ENCODE data around the gene SAG. TPM values are rescaled to one million over a fixed set of nuclear protein-coding genes. Genes with fewer than 3 reads are reported as not detected.

SAG gene
- total and polyA plus RNA-seq, 2 experiments from 2014 or later = not detected

- DNase-seq (ENCODE audit: low spot score) = no peak
- H3K27ac ChIP-seq (ENCODE audit: low read depth) = no peak overlapping the region
Measured at GRCh38 chr2:233380132-233380895, 72.7 kb downstream of the SAG start.

GRCh38 chr2:233380995-233381637 lies 73.5 kb downstream of the SAG start:
- H3K36me3 ChIP-seq (ENCODE audit: insufficient read depth) = no peaks in the 10 kb centered on the region
- Mint-ChIP-seq H3K27ac (0 out of 2 replicates have a peak overlapping the region, but pooled peaks have one; percentile 7), H3K36me3 (ENCODE audit: low read depth) (peaks cover 8% of the 10 kb centered on the region; the same call in 2 of the 3 replicates), H3K4me1 (peaks cover 31% of the 10 kb centered on the region), H3K27me3 (ENCODE audit: insufficient read depth, low read depth, poor library complexity) (peaks cover 6% of the 10 kb centered on the region), H3K4me3 (no peak overlapping the region), H3K9me3 (no peaks in the 10 kb centered on the region)
- TF ChIP-seq ZNF462 (CRISPR knock-in tag; IDR thresholded peaks at IDR 0.05) = no peak
- no peak for TF ChIP-seq REST (IDR thresholded peaks at IDR 0.05; ENCODE audit: unreplicated experiment)
- TF ChIP-seq CREB1 (CRISPR knock-in tag; IDR thresholded peaks at IDR 0.05; ENCODE audit: low read depth) = no peak
- ATAC-seq = no peak
- H3K27ac ChIP-seq (ENCODE audit: low read depth) = no peak overlapping the region
- peaks cover 54% of the 10 kb centered on the region for H3K79me2 ChIP-seq (replicated peaks; ENCODE audit: insufficient read depth)
- H3F3A ChIP-seq (replicated peaks; ENCODE audit: low read depth) = no peaks in the 10 kb centered on the region
- no peak overlapping the region for H3K4me3 ChIP-seq
- no peak for DNase-seq (ENCODE audit: low spot score)
- no peak overlapping the region for H3K4me2 ChIP-seq
- no peaks in the 10 kb centered on the region for H3K4me1 ChIP-seq (ENCODE audit: insufficient read depth)
- H4K20me1 ChIP-seq (replicated peaks; ENCODE audit: insufficient read depth) = peaks cover 13% of the 10 kb centered on the region
- H3K9me2 ChIP-seq (ENCODE audit: insufficient read depth) = no peaks in the 10 kb centered on the region
- H2AFZ ChIP-seq = no peak overlapping the region
- no peaks in the 10 kb centered on the region for H3K27me3 ChIP-seq (ENCODE audit: insufficient read depth)

More at GRCh38 chr2:233380132-233380895, 72.7 kb downstream of the SAG start:
- Mint-ChIP-seq H3K9me3 (no peaks in the 10 kb centered on the region), H3K27ac (peak overlapping the region; percentile 7; the same call in 1 of the 2 replicates), H3K4me1 (peaks cover 25% of the 10 kb centered on the region), H3K27me3 (ENCODE audit: insufficient read depth, low read depth, poor library complexity) (peaks cover 1% of the 10 kb centered on the region), H3K4me3 (no peak overlapping the region), H3K36me3 (ENCODE audit: low read depth) (peaks cover 8% of the 10 kb centered on the region; the same call in 2 of the 3 replicates)
- H3K9me2 ChIP-seq (ENCODE audit: insufficient read depth) = no peaks in the 10 kb centered on the region
- no peak for TF ChIP-seq EZH2phosphoT487 (IDR thresholded peaks at IDR 0.05; ENCODE audit: unreplicated experiment)
- H3K4me1 ChIP-seq (ENCODE audit: insufficient read depth) = no peaks in the 10 kb centered on the region; the same call in 1 of the 2 replicates
- no peaks in the 10 kb centered on the region for H3F3A ChIP-seq (replicated peaks; ENCODE audit: low read depth)
- no peaks in the 10 kb centered on the region for H3K36me3 ChIP-seq (ENCODE audit: insufficient read depth)
- H3K79me2 ChIP-seq (replicated peaks; ENCODE audit: insufficient read depth) = peaks cover 45% of the 10 kb centered on the region
- no peak overlapping the region for H3K4me2 ChIP-seq
- ATAC-seq = no peak
- H3K27me3 ChIP-seq (ENCODE audit: insufficient read depth) = no peaks in the 10 kb centered on the region
- H3K4me3 ChIP-seq = no peak overlapping the region
- no peak overlapping the region for H2AFZ ChIP-seq
- H4K20me1 ChIP-seq (replicated peaks; ENCODE audit: insufficient read depth) = peaks cover 10% of the 10 kb centered on the region
